Measurements from ENCODE around the gene SIN3A. TPM values are rescaled to one million over a fixed set of nuclear protein-coding genes. Genes with fewer than 3 reads are reported as not detected.

SIN3A gene
- total and polyA plus RNA-seq, 2 donors (not counting 1 experiment from before 2014, with no cell fraction given) = 32.0 to 153 TPM

DNA sequence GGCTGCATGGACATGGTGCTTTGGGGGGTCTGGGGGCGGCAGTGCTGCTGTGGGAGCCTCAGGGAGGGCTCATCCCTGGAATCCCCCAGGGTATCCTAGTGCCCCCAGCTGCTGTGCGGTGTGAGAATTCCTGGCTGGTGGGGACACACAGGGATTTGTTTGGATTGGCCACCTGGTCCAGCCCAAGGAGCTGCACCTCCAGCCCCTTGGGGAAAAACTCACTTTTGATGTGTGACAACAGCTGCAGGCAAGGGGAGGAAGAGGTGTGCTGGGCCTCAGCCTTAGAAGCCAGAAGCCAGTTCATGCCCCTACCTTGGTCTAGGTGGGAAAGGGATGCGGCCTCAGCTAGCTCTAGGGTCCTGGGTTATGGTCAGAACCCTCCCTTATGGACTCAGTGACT is 124.0 kb downstream of the SIN3A start:
- no peak overlapping the region for H3K27ac Mint-ChIP-seq
- H3K4me1 Mint-ChIP-seq = peaks cover 2% of the 10 kb centered on the region
- TF ChIP-seq, protein P1, sequence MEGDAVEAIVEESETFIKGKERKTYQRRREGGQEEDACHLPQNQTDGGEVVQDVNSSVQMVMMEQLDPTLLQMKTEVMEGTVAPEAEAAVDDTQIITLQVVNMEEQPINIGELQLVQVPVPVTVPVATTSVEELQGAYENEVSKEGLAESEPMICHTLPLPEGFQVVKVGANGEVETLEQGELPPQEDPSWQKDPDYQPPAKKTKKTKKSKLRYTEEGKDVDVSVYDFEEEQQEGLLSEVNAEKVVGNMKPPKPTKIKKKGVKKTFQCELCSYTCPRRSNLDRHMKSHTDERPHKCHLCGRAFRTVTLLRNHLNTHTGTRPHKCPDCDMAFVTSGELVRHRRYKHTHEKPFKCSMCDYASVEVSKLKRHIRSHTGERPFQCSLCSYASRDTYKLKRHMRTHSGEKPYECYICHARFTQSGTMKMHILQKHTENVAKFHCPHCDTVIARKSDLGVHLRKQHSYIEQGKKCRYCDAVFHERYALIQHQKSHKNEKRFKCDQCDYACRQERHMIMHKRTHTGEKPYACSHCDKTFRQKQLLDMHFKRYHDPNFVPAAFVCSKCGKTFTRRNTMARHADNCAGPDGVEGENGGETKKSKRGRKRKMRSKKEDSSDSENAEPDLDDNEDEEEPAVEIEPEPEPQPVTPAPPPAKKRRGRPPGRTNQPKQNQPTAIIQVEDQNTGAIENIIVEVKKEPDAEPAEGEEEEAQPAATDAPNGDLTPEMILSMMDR (IDR thresholded peaks at IDR 0.05) = no peak
- TF ChIP-seq EZH2 (IDR thresholded peaks at IDR 0.05; ENCODE audit: borderline replicate concordance, insufficient read depth, low read depth, low read length, poor library complexity, severe bottlenecking) = no peak
- ATAC-seq (ENCODE audit: low read depth) = no peak
- Histone ChIP-seq H3K36me3 (replicated peaks in 1 of 2; ENCODE audit: control extremely low read depth in 1 of 2, control insufficient read depth in 1 of 2, extremely low read depth in 1 of 2, insufficient read depth in 2 of 2, low read length in 1 of 2) (no peaks in the 10 kb centered on the region), H3K4me1 (ENCODE audit: control insufficient read depth in 2 of 2, insufficient read depth in 2 of 2, low read length in 2 of 2) (no peaks in the 10 kb centered on the region), H3K9ac (ENCODE audit: low read length) (no peak overlapping the region), H3K27me3 (replicated peaks in 1 of 4; ENCODE audit: control extremely low read depth in 1 of 4, control insufficient read depth in 3 of 4, insufficient read depth in 4 of 4, low read length in 3 of 4) (peaks cover 0 to 2% (median 0%) of the 10 kb centered on the region in 4 experiments), H3K4me3 (ENCODE audit: control extremely low read depth in 1 of 5, extremely low read depth in 1 of 5, insufficient read depth in 1 of 5, low read depth in 2 of 5, low read length in 4 of 5) (no peak overlapping the region), H3K9me3 (ENCODE audit: control extremely low read depth in 1 of 3, control insufficient read depth in 2 of 3, insufficient read depth in 1 of 3, low read length in 2 of 3) (no peaks in the 10 kb centered on the region), H3K27ac (ENCODE audit: low read length in 2 of 2) (no peak overlapping the region), H3K4me2 (replicated peaks; ENCODE audit: low read depth, low read length, poor library complexity, severe bottlenecking) (no peak overlapping the region), H4K20me1 (ENCODE audit: control insufficient read depth, insufficient read depth, low read length, poor library complexity, severe bottlenecking) (no peaks in the 10 kb centered on the region), H2AFZ (ENCODE audit: insufficient read depth, low read depth, low read length, poor library complexity, severe bottlenecking) (no peak overlapping the region), H3K79me2 (ENCODE audit: control insufficient read depth, insufficient read depth, low read length) (no peaks in the 10 kb centered on the region)
- ChIA-PET CTCF (no interaction called here), POLR2A (interaction anchor here (0.9 kb wide), 1 partner anchor 19 kb away, joined by 3 read pairs; the partner anchor contains the start of gene NEIL1)
- no peaks in the 10 kb centered on the region for H3K9me3 Mint-ChIP-seq (ENCODE audit: insufficient read depth)
- H3K4me3 Mint-ChIP-seq = no peak overlapping the region
- H3K27me3 Mint-ChIP-seq = peaks cover 15% of the 10 kb centered on the region
- 94% methylated on average over 3 of the region's 3 CpGs for WGBS (ENCODE audit: insufficient coverage)
- DNase-seq = no peak
- intact Hi-C loops (cut with micrococcal nuclease) = no loop called here

DNA sequence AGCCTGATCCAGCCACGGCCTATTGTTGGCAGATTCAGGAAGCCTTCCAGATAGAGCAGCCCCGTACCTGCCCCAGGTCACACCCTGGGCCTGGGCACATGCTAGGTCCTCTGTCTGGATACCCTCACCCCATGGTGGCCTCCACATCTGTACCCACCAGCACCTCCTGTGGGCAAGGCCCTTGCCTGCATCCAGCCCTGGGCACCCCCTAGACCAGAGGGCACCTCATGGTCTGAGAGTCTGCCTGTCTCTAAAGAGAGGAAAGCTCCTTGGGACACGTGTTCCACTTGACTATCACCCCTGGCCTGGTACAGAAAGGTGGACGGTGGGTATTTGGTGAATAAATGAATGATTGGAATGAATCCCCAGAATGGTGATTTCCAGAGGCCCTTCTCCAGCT is 124.5 kb downstream of the SIN3A start:
- WGBS (ENCODE audit: insufficient coverage) = 100% methylated on average over 3 of the region's 4 CpGs
- H3K9ac ChIP-seq (ENCODE audit: low read length) = no peak overlapping the region
- ChIA-PET CTCF (no interaction called here), POLR2A (no interaction called here)
- ATAC-seq (ENCODE audit: low read depth) = no peak
- Mint-ChIP-seq H3K4me3 (no peak overlapping the region), H3K4me1 (peaks cover 2% of the 10 kb centered on the region), H3K27me3 (peaks cover 13% of the 10 kb centered on the region), H3K9me3 (ENCODE audit: insufficient read depth) (no peaks in the 10 kb centered on the region), H3K27ac (no peak overlapping the region)
- no peak overlapping the region for H3K4me2 ChIP-seq (replicated peaks; ENCODE audit: low read depth, low read length, poor library complexity, severe bottlenecking)
- H3K36me3 ChIP-seq (replicated peaks in 1 of 2; ENCODE audit: control extremely low read depth in 1 of 2, control insufficient read depth in 1 of 2, extremely low read depth in 1 of 2, insufficient read depth in 2 of 2, low read length in 1 of 2) = no peaks in the 10 kb centered on the region
- intact Hi-C loops (cut with micrococcal nuclease) = no loop called here
- no peak for DNase-seq
- no peak overlapping the region for H3K27ac ChIP-seq (ENCODE audit: low read length in 2 of 2)
- no peaks in the 10 kb centered on the region for H3K9me3 ChIP-seq (ENCODE audit: control extremely low read depth in 1 of 3, control insufficient read depth in 2 of 3, insufficient read depth in 1 of 3, low read length in 2 of 3)
- no peak overlapping the region for H3K4me3 ChIP-seq (ENCODE audit: control extremely low read depth in 1 of 5, extremely low read depth in 1 of 5, insufficient read depth in 1 of 5, low read depth in 2 of 5, low read length in 4 of 5)
- H4K20me1 ChIP-seq (ENCODE audit: control insufficient read depth, insufficient read depth, low read length, poor library complexity, severe bottlenecking) = no peaks in the 10 kb centered on the region
- no peak overlapping the region for H2AFZ ChIP-seq (ENCODE audit: insufficient read depth, low read depth, low read length, poor library complexity, severe bottlenecking)
- no peaks in the 10 kb centered on the region for H3K79me2 ChIP-seq (ENCODE audit: control insufficient read depth, insufficient read depth, low read length)
- H3K4me1 ChIP-seq (ENCODE audit: control insufficient read depth in 2 of 2, insufficient read depth in 2 of 2, low read length in 2 of 2) = no peaks in the 10 kb centered on the region
- TF ChIP-seq, protein P1 (IDR thresholded peaks at IDR 0.05) = no peak
- no peak for TF ChIP-seq EZH2 (IDR thresholded peaks at IDR 0.05; ENCODE audit: borderline replicate concordance, insufficient read depth, low read depth, low read length, poor library complexity, severe bottlenecking)
- peaks cover 0 to 2% (median 0%) of the 10 kb centered on the region in 4 experiments for H3K27me3 ChIP-seq (replicated peaks in 1 of 4; ENCODE audit: control extremely low read depth in 1 of 4, control insufficient read depth in 3 of 4, insufficient read depth in 4 of 4, low read length in 3 of 4)
